Fibroblast of skin of left quadriceps (primary cell): ENCODE data around the gene WNT9B.

Source experiments
- DNase-seq, 2 experiments: peaks; one replicate each; pipeline ENCODE4 v3.0.0-alpha.2; 2013; ENCODE audit warnings: low read depth in 2 of 2

WNT9B gene

DNA sequence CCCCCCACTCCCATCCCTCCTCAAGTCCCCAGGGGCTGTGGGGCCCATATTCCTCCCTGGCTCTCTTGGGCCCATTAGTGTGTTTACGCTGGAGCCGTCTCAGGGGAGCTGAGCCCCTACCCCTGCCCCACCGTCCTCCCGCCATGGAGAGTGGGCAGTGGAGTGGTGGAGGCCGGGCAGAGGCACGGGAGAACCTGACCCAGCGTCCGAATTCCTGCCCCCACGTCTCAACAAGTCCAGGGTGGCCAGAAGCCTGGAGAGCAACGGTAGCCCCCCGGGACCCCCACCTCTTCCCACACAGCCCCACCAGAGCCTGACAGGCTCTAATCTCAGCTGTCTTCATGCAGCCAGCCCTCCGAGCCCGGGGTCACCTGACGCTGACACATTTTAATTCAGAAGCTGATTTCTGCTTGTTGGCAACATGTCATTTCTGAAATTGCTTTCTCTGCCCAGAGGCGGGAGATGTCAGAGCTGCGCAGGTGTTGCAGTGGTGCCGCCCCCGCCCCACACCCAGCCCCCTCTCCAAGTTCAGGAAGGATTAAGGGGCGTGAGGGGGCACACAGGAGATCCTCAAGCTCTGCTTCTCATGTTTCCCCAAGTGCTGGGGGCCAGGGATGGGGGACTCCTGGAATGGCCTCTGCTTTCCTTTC is 32.6 kb downstream of the WNT9B start:
- DNase-seq, result no peak

GRCh38 chr17:46884552-46884951 is 33.2 kb downstream of the WNT9B start:
- no peak for DNase-seq

DNA sequence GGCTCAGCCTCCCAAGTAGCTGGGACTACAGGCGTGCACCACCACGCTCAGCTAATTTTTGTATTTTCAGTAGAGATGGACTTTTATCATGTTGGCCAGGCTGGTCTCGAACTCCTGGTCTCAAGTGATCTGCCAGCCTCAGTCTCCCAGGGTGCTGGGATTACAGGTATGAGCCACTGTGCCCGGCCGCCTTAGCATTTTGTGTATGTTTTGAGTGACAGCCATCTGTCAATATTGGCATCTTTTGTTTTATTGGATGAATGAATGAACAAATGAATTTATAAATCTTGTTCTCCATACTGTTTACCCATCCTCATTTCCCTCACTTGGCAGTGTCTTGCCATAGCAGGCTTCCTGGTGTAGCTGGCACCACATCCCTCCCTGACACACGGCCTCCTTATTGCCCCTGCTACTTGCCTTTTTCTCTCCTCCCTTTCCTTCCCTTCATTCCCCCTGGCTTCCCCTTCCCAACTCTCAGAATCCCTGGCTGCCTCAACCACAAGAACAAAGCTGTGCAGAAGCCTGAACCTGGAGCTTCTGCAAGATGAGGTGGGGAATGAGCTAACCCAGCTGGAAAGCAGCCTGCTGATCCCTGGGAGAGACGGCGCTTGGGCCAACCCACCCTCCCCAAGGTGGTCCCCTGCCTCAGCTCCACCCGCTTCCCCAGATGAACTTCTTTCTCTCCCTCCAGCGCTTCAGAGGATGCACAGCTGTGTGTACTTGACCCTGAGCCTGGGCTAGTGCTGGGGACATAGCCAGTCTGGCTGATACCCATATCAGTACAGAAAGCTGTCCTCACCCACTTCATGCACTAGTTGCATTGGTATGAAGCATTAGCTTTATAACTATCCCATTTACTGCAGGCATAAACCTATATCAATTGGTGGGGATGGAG is 34.3 kb downstream of the WNT9B start:
- no peak for DNase-seq

- no peak for DNase-seq
Measured at GRCh38 chr17:46886310-46886663, 34.9 kb downstream of the WNT9B start.

- no peak for DNase-seq
Measured at GRCh38 chr17:46887717-46888116, 36.3 kb downstream of the WNT9B start.

GRCh38 chr17:46888727-46889126 is 37.3 kb downstream of the WNT9B start:
- no peak for DNase-seq

DNA sequence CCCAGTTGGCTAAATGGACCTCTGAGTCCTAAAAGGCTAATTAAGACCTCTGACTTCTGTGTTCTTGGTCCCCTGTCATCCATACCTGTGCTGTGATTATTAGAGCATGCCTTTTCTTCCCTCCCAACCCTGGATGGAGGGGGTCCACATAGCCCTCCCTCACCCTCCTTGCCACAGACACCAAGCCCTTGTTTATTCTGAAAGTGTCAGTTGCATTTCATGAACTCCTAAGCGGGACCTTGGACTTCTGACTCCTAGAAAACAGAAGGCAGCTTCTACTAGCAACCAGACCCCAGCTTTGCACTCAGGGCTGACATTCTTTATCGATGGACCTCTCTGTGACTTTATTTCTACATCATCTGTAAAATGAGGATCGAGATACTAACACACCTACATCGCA is 38.1 kb downstream of the WNT9B start:
- DNase-seq, result no peak

DNA sequence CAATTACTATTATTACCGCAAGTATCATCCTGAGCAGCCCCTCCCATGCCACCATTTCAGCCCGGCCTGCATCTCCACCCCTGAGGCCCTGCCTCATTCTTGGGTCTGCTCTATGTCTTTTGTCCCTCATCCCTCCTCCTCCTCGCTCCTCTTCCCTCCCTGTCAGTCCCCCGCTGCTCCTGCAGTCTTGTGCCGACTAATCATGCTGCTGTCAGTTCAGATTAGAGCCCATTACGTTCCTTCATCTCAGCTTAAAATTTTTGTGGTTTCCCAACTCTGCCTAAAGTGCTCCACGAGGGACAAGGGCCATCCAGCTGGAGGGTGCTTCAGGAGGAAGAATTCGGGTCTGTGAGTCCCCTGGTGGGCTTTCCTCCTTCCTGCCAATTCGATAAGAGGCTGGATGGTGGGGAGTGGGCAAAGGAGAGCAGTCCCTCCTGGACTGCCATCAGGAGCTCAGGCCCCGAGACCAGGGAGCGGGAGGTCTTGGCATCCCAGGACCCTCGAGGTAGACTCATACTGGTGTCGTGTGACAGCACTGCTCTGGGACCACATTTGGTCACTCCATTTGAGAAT is 38.7 kb downstream of the WNT9B start:
- no peak for DNase-seq

DNA sequence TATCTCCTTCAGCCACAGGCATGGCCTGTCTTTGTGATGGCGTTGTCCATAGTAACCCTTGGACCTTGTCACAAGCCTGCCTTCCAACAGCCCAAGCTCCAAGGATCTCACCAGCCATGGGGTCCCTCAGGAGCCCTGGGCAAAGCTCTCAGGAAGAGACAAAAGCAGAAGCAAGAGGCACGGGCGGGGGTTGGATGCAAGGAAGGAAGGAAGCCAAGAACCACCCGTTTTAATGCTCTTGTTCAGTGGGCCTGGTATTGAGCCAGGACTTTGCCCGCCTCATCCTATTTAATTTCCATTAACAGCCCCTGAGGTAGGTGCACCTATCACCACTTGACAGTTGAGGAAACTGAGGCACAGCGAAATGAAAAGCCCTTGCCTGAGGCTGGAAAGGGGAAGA is 39.3 kb downstream of the WNT9B start:
- no peak for DNase-seq

DNA sequence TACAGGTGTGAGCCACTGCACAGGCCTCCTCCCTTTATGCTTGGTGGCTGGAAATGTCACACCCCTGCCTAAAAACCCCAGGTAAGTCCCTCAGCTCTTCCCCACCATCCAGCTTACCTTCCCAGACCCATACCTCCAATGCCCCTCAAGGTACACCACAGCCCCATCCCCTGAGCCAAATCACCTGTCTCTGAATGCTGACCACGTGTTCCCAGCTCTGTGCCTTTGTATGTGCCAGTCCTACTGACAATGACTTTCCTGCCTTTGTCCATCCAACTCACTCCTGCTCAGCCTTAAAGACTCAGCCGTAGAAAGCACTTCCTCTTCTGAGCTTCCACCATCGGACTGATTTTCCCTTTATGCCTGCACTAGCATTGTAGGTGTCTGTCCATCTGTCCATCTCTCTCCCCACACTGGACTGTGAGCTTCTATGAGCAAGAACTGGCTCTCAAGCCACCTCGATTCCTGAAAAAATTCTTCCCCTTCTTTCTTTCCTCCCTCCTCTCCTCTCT is 40.9 kb downstream of the WNT9B start:
- DNase-seq, result no peak

DNA sequence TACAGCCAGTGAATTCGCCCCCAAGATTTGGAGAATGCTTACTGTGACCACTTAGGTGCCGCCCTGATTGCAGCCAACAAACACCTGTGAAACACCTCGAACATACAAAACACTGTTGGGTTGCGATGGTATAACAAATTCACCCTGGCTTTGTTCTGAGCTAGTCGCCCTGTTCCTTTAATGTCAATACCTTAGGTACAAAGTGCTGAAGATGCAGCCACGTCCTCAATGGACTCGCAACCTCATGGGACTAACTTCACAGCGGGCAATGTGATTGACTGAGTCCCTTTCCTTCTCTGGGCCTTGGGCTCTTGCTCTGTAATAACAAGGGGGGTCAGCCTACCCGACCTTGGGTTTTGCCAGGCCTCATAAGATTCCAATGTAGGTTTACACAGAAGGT is 42.6 kb downstream of the WNT9B start:
- no peak for DNase-seq

DNA sequence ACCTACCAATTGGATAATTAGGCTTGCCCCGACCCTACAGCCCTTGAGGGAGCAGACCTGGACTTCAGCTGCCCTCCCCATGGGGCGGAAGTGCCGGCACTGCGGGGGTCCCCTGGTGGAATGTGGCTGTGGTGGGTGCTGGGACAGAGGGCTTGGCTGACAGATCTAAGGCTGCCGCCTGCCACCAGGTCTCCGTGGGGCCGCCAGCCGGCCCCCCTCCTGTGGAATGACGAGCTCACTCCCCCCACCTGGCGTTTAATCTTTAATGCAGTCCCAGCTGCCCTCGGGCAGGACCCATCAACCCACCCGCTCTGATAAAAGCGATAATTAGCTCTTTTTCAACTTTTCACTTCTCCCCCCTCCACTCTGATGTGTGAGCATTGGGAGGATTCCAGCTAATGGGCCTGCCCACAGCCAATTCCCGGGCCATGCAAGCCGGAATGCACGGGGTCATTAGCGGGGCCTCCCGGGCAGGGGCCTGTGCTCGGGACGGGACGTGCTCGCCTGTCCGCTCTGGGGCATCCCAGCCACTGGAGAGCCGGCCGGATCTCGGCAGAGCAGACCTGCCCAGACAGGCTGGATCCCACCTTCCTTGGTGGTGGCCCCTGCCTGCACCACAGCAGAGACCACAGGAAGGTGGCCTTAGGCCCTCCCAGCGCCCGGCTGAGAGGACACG is 43.2 kb downstream of the WNT9B start:
- no peak for DNase-seq

DNA sequence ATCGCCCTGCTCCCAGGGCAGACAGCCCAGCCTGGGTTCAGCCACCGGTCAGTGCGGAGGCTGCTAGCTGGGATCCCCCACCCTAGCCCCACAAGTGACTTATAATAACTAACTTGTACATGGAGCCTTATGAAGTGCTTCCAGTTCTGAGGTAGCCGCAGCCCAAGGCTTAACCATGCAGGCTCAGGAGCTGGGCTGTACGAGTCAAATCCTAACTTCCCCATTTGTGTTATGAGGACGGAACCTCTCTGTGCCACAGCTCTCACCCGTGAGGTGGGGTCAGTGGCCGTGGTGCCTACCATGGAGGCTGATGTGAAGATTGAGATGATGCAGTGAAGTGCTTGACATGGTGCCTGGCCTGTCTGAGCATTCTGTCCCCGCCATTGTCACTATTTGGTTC is 43.8 kb downstream of the WNT9B start:
- no peak for DNase-seq

DNA sequence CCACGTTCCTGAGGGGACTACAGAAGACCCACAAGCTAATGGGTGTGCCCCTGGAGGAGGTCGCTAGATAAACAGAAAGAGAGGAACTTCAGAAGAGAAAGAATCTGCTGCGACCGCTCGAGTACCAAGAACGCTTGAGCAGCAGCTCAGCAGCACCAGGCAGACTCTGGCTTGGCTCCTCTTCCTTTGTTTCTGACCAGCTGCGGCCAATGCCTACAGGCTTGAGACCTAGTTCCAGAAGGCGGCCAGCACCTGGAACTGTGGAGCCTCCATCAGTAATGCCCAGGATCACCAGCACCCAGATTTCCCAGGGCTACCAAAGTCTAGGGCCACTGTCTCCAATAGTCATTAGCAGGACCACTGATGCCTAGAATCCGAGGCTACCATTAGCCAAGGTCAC is 45.6 kb downstream of the WNT9B start:
- DNase-seq, result no peak

- no peak for DNase-seq
Measured at GRCh38 chr17:46898364-46898763, 47.0 kb downstream of the WNT9B start.

DNA sequence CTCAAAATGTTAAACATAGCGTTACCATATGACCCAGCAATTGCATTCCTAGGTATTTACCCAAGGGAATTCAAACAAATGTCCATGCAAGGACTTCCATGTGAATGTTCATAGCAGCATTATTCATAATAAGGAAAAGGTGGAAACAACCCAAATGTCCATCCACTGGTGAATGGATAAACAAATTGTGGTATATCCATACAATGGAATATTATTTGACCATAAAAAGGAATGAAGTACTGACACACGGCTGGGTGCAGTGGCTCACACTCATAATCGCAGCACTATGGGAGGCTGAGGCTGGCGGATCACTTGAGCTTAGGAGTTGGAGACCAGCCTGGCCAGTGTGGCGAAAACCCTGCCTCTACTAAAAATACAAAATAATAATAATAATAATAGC is 47.5 kb downstream of the WNT9B start:
- no peak for DNase-seq

DNA sequence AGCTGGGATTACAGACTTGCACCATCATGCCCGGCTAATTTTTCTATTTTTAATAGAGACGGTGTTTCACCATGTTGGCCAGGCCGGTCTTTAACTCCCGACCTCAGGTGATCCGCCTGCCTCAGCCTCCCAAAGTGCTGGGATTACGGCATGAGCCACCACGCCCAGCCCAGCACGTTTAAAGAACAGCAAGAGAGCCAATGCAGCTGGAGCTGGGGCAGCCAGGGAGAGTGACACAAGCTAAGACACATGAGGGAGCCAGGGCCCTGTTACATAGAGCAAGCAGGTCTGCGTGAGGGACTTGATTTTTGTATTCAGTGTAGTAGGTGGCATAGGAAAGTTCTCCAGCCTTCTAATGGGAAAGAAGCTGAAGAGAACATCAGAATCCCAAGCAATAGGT is 49.9 kb downstream of the WNT9B start:
- no peak for DNase-seq

DNA sequence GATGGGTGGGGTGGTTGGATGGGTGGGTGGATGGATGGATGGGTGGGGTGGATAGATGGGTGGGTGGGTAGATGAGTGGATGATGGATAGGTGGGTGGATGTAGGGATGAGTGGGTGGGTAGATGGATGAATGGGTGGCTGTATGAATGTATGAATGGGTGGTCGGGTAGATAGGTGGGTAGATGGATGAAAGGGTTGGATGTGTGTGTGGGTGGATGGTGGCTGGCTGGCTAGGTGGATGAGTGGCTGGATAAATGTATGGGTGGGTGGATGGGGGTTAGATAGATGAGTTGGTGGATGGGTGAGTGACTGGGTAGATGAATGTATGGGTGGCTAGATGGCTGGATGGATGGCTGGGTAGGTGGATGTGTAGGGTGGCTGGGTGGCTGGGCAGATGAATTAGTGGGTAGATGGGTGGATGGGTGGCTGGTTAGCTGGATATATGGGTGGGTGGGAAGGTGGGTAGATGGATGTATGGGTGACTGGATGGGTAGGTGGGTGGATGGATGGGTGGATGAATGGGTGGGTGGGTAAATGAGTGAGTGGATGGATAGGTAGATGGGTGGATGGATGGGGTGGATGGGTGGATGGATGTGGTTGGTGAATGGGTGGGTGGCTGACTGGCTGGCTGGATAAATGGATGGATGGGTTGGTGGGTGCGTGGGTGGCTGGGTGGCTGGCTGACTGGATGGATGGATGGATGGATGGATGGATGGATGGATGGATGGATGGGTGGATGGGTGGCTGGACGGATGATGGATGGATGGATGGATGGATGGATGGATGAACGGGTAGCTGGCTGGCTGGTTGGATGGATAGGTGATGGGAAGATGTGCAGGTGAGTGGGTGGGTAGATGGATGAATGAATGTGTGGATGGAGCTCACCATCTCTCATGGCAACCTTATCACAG is 52.6 kb downstream of the WNT9B start:
- no peak for DNase-seq

GRCh38 chr17:46908068-46908737 is 56.8 kb downstream of the WNT9B start:
- no peak for DNase-seq

DNA sequence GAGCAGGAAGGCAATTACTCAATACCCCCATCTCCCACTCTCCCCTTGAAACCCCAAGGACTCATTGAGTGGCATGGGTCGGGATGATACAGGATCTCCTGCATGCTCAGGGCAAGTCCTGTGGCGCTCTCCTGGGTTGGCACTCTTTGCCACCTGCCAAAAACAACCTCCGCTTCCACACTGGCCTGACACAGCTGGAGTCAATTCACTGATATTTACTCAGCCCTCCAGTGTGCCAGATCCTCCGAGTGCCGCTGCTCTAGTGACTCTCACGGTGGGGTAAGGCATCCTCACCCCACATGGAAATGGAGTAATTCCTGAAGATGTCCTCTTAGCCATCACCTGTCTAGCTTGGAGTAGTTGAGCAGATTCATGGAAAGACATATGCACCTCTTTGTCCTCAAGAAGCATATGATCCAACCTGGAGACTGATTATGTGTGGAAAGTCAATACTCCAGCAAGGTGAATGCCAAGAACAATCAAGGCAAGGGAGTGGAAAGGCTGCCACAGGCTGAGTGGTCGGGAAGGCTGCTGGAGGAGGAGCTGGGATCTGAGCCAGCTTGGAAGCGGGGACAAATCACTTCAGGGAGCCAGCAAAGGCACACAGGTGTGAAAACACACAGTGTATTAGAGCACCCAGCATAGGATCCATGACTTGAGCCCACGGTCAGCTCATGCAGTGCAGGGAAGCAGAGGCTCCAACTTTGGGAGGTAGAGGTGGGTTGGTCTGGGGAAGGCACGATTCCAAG is 59.0 kb downstream of the WNT9B start:
- no peak for DNase-seq
